HepG2 (cell line): Measurements from ENCODE around the gene GMPPA. TPM values are rescaled to one million over a fixed set of nuclear protein-coding genes. Genes with fewer than 3 reads are reported as not detected.

Source experiments
- NRL ChIP-seq: sonication (generic); formaldehyde crosslinking; IDR thresholded peaks from 2 replicates; pipeline ENCODE4 v1.5.0; 2020; ENCODE audit warnings: missing genetic modification reagents, mild to moderate bottlenecking, moderate library complexity, borderline replicate concordance
- RFXAP ChIP-seq: sonication (generic); formaldehyde crosslinking; IDR thresholded peaks from 2 replicates; pipeline ENCODE4 v1.4.0; 2020; ENCODE audit warnings: missing genetic modification reagents, borderline replicate concordance
- SOX5 ChIP-seq: IDR thresholded peaks from 2 replicates; pipeline ENCODE4 v1.6.1; 2016; ENCODE audit warnings: borderline replicate concordance
- ZNF430 ChIP-seq: sonication (generic); formaldehyde crosslinking; IDR thresholded peaks from 2 replicates; pipeline ENCODE4 v1.9.0; 2021; ENCODE audit warnings: mild to moderate bottlenecking, missing genetic modification reagents
- ZNF709 ChIP-seq: sonication (generic); formaldehyde crosslinking; IDR thresholded peaks from 2 replicates; pipeline ENCODE4 v1.5.0; 2020; ENCODE audit warnings: mild to moderate bottlenecking, missing genetic modification reagents
- polyA plus RNA-seq, 8 experiments: library from polyadenylated mRNA; depleted of rRNA in 3 of 8; stranded (reverse) in 7 of 8; unstranded in 1 of 8; fragments of >200 nt; fragmentation: Illumina TruSeq in 4 of 8; extraction: Trizol in 4 of 8; gene quantifications; 2 replicates each; pipeline versions ENCODE4 v1.2.1 to v1.2.3, GENCODE V29; 2011 to 2016; ENCODE audit warnings: low read depth in 4 of 8, missing spikeins in 1 of 8, mixed read lengths in 1 of 8; ENCODE audit not compliant: insufficient read depth in 1 of 8
- total RNA-seq, 5 experiments: library from RNA; depleted of rRNA; stranded (reverse); fragments of >200 nt; fragmentation: Illumina TruSeq; extraction: Trizol; gene quantifications; 2 replicates each; pipeline ENCODE4 v1.2.3, GENCODE V29; 2016; ENCODE audit warnings: low read depth in 1 of 5
- TF ChIP-seq, protein P1 (sequence below): sonication (generic); formaldehyde crosslinking; IDR thresholded peaks from 2 replicates; pipeline ENCODE4 v1.4.0; 2020; ENCODE audit warnings: missing genetic modification reagents
- TF ChIP-seq, protein P2 (sequence below): sonication (generic); formaldehyde crosslinking; IDR thresholded peaks from 2 replicates; pipeline ENCODE4 v1.8.0; 2022; ENCODE audit warnings: mild to moderate bottlenecking, missing genetic modification reagents
- TF ChIP-seq, protein P3 (sequence below): sonication (generic); formaldehyde crosslinking; IDR thresholded peaks from 2 replicates; pipeline ENCODE4 v1.4.0; 2020; ENCODE audit warnings: missing genetic modification reagents
- TF ChIP-seq, protein P4 (sequence below): sonication (generic); formaldehyde crosslinking; IDR thresholded peaks from 2 replicates; pipeline ENCODE4 v1.5.0; 2020; ENCODE audit warnings: mild to moderate bottlenecking, missing genetic modification reagents, borderline replicate concordance

Gene GMPPA
- total and polyA plus RNA-seq, 2 of the 13 experiments (the other 11 are each of a cell fraction or from before 2014, with no cell fraction given), result 81.1 to 106 TPM

DNA sequence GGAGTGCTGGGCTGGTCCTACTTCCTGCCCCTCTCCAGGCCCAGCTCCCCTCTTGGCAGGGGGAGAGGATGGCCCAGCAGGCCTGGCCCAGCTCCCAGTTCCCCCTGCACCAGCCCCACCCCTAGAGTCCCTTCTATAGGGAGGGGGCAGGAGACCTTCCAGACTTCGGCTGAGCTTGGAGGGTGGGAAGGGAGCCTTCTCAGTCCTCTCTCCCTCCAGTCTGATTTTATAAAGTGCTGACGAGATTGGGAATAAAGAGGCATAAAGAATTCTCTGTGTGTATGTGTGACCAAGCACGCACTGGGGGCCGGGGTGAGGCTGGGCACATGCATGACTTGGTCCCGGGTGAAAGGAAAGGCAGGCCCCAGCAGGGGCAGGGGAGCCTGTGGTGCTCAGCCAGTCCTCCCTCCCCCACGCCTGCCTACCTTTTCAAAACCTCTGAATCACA, 39.8 kb downstream of the GMPPA start (continued):
- TF ChIP-seq, protein P1, sequence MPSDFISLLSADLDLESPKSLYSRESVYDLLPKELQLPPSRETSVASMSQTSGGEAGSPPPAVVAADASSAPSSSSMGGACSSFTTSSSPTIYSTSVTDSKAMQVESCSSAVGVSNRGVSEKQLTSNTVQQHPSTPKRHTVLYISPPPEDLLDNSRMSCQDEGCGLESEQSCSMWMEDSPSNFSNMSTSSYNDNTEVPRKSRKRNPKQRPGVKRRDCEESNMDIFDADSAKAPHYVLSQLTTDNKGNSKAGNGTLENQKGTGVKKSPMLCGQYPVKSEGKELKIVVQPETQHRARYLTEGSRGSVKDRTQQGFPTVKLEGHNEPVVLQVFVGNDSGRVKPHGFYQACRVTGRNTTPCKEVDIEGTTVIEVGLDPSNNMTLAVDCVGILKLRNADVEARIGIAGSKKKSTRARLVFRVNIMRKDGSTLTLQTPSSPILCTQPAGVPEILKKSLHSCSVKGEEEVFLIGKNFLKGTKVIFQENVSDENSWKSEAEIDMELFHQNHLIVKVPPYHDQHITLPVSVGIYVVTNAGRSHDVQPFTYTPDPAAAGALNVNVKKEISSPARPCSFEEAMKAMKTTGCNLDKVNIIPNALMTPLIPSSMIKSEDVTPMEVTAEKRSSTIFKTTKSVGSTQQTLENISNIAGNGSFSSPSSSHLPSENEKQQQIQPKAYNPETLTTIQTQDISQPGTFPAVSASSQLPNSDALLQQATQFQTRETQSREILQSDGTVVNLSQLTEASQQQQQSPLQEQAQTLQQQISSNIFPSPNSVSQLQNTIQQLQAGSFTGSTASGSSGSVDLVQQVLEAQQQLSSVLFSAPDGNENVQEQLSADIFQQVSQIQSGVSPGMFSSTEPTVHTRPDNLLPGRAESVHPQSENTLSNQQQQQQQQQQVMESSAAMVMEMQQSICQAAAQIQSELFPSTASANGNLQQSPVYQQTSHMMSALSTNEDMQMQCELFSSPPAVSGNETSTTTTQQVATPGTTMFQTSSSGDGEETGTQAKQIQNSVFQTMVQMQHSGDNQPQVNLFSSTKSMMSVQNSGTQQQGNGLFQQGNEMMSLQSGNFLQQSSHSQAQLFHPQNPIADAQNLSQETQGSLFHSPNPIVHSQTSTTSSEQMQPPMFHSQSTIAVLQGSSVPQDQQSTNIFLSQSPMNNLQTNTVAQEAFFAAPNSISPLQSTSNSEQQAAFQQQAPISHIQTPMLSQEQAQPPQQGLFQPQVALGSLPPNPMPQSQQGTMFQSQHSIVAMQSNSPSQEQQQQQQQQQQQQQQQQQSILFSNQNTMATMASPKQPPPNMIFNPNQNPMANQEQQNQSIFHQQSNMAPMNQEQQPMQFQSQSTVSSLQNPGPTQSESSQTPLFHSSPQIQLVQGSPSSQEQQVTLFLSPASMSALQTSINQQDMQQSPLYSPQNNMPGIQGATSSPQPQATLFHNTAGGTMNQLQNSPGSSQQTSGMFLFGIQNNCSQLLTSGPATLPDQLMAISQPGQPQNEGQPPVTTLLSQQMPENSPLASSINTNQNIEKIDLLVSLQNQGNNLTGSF (CRISPR knock-in tag), result no peak
- TF ChIP-seq ZNF709 (CRISPR knock-in tag) (no peak), ZNF430 (CRISPR knock-in tag) (0 out of 2 replicates have a peak, but pooled peaks have one; percentile 23), RFXAP (CRISPR knock-in tag) (no peak), SOX5 (CRISPR knock-in tag) (no peak), NRL (CRISPR knock-in tag) (0 out of 2 replicates have a peak, but pooled peaks have one; percentile 5)
- TF ChIP-seq, protein P2, sequence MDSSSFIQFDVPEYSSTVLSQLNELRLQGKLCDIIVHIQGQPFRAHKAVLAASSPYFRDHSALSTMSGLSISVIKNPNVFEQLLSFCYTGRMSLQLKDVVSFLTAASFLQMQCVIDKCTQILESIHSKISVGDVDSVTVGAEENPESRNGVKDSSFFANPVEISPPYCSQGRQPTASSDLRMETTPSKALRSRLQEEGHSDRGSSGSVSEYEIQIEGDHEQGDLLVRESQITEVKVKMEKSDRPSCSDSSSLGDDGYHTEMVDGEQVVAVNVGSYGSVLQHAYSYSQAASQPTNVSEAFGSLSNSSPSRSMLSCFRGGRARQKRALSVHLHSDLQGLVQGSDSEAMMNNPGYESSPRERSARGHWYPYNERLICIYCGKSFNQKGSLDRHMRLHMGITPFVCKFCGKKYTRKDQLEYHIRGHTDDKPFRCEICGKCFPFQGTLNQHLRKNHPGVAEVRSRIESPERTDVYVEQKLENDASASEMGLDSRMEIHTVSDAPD (CRISPR knock-in tag), result no peak
- TF ChIP-seq, protein P3, sequence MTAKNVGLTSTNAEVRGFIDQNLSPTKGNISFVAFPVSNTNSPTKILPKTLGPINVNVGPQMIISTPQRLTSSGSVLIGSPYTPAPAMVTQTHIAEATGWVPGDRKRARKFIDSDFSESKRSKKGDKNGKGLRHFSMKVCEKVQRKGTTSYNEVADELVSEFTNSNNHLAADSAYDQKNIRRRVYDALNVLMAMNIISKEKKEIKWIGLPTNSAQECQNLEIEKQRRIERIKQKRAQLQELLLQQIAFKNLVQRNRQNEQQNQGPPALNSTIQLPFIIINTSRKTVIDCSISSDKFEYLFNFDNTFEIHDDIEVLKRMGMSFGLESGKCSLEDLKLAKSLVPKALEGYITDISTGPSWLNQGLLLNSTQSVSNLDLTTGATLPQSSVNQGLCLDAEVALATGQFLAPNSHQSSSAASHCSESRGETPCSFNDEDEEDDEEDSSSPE (CRISPR knock-in tag), result no peak
- TF ChIP-seq, protein P4, sequence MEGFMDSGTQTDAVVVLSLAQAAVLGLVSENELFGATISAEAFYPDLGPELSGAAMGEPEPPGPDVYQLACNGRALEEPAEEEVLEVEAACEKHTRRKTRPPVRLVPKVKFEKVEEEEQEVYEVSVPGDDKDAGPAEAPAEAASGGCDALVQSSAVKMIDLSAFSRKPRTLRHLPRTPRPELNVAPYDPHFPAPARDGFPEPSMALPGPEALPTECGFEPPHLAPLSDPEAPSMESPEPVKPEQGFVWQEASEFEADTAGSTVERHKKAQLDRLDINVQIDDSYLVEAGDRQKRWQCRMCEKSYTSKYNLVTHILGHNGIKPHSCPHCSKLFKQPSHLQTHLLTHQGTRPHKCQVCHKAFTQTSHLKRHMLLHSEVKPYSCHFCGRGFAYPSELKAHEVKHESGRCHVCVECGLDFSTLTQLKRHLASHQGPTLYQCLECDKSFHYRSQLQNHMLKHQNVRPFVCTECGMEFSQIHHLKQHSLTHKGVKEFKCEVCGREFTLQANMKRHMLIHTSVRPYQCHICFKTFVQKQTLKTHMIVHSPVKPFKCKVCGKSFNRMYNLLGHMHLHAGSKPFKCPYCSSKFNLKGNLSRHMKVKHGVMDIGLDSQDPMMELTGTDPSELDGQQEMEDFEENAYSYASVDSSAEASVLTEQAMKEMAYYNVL (CRISPR knock-in tag), result 0 out of 2 replicates have a peak, but pooled peaks have one; percentile 38
- TF ChIP-seq, all 625 proteins: peak for 11
